Jurkat, Clone E6-1 (cell line): ENCODE data around the gene CEP41. TPM values are rescaled to one million over a fixed set of nuclear protein-coding genes. Genes with fewer than 3 reads are reported as not detected.

Experiments used
- DNase-seq: peaks from one replicate; pipeline ENCODE4 v3.0.0-alpha.2; 2011; ENCODE audit warnings: low read depth, low spot score
- H3K4me3 ChIP-seq: 2 replicates; pipeline ENCODE4 v1.5.1; 2011; ENCODE audit warnings: mild to moderate bottlenecking, low read length, control low read depth, moderate library complexity
- polyA plus RNA-seq: library from polyadenylated mRNA; unstranded; fragments of >200 nt; gene quantifications from one replicate; pipeline ENCODE4 v1.2.1, GENCODE V29; 2012; ENCODE audit warnings: missing spikeins; ENCODE audit not compliant: insufficient read length, insufficient read depth

Gene CEP41
- 28.0 TPM for polyA plus RNA-seq

- DNase-seq, result peak; percentile 97
- H3K4me3 ChIP-seq, result peak within 1 kb of the TSS; percentile 72
Measured at GRCh38 chr7:130440527-130441365, at the start of gene CEP41. Gene CEP41 (minus strand): TSS chr7:130441016. CDS start chr7:130440966, 50 bp downstream.

GRCh38 chr7:130490311-130490791, 49.5 kb upstream of the CEP41 start:
- H3K4me3 ChIP-seq, result no peak overlapping the region
- DNase-seq, result no peak

GRCh38 chr7:130489140-130489983, 48.5 kb upstream of the CEP41 start:
- no peak overlapping the region for H3K4me3 ChIP-seq
- DNase-seq, result no peak

GRCh38 chr7:130488392-130489139, 47.8 kb upstream of the CEP41 start:
- no peak overlapping the region for H3K4me3 ChIP-seq
- no peak for DNase-seq

GRCh38 chr7:130486954-130487436, 46.2 kb upstream of the CEP41 start:
- H3K4me3 ChIP-seq, result no peak overlapping the region
- no peak for DNase-seq

GRCh38 chr7:130486114-130486953, 45.5 kb upstream of the CEP41 start:
- no peak for DNase-seq

GRCh38 chr7:130485734-130486113, 44.9 kb upstream of the CEP41 start:
- no peak overlapping the region for H3K4me3 ChIP-seq
- DNase-seq, result no peak

More at GRCh38 chr7:130486114-130486953, 45.5 kb upstream of the CEP41 start:
- H3K4me3 ChIP-seq, result no peak overlapping the region

- H3K4me3 ChIP-seq, result no peak overlapping the region
- no peak for DNase-seq
Measured at GRCh38 chr7:130483031-130483430, 42.2 kb upstream of the CEP41 start.

- no peak overlapping the region for H3K4me3 ChIP-seq
- DNase-seq, result no peak
Measured at GRCh38 chr7:130481898-130482297, 41.1 kb upstream of the CEP41 start.

GRCh38 chr7:130479716-130480400, 39.0 kb upstream of the CEP41 start:
- no peak overlapping the region for H3K4me3 ChIP-seq
- no peak for DNase-seq

GRCh38 chr7:130478991-130479390, 38.2 kb upstream of the CEP41 start:
- DNase-seq, result no peak
- H3K4me3 ChIP-seq, result no peak overlapping the region

- H3K4me3 ChIP-seq, result no peak overlapping the region
- DNase-seq, result no peak
Measured at GRCh38 chr7:130476297-130477150, 35.7 kb upstream of the CEP41 start.

- H3K4me3 ChIP-seq, result no peak overlapping the region
- DNase-seq, result no peak
Measured at GRCh38 chr7:130475776-130476175, 35.0 kb upstream of the CEP41 start.

GRCh38 chr7:130473876-130474275, 33.1 kb upstream of the CEP41 start:
- no peak for DNase-seq

GRCh38 chr7:130473289-130473688, 32.5 kb upstream of the CEP41 start:
- DNase-seq, result no peak
- no peak overlapping the region for H3K4me3 ChIP-seq

More at GRCh38 chr7:130473876-130474275, 33.1 kb upstream of the CEP41 start:
- H3K4me3 ChIP-seq, result no peak overlapping the region

- no peak for DNase-seq
- no peak overlapping the region for H3K4me3 ChIP-seq
Measured at GRCh38 chr7:130471974-130472373, 31.2 kb upstream of the CEP41 start.

- no peak overlapping the region for H3K4me3 ChIP-seq
- no peak for DNase-seq
Measured at GRCh38 chr7:130468612-130469011, 27.8 kb upstream of the CEP41 start.
